GM23338 (cell line): ENCODE data around the gene PTPN12. TPM values are rescaled to one million over a fixed set of nuclear protein-coding genes. Genes with fewer than 3 reads are reported as not detected.

Experiments
- ATAC-seq: fragments of 200-7000 bp; cut with Tn5 transposase; 3 replicates; pipeline ENCODE4 v1.9.1; 2020
- DNase-seq: peaks from one replicate; pipeline ENCODE4 v3.0.0-alpha.2; 2015; ENCODE audit warnings: low spot score
- H2AFZ ChIP-seq: fragments of 200-600 bp; sonication (generic); 2 replicates; pipeline ENCODE4 v1.8.0; 2016; ENCODE audit warnings: antibody characterized with exemption, mild to moderate bottlenecking, moderate library complexity
- H3F3A ChIP-seq: fragments of 200-600 bp; sonication (generic); replicated peaks from 2 replicates; pipeline ENCODE4 v1.8.0; 2017; ENCODE audit warnings: antibody characterized with exemption, mixed run types, low read depth
- H3K27ac ChIP-seq: fragments of 200-600 bp; sonication (generic); 2 replicates; pipeline ENCODE4 v1.6.1; 2016; ENCODE audit warnings: low read depth
- H3K27me3 ChIP-seq: fragments of 200-600 bp; sonication (generic); 2 replicates; pipeline ENCODE4 v1.8.0; 2016; ENCODE audit warnings: mild to moderate bottlenecking, mixed run types, moderate library complexity; ENCODE audit not compliant: insufficient read depth
- H3K36me3 ChIP-seq: fragments of 200-600 bp; sonication (generic); 2 replicates; pipeline ENCODE4 v1.8.0; 2016; ENCODE audit warnings: mild to moderate bottlenecking; ENCODE audit not compliant: insufficient read depth
- H3K4me1 ChIP-seq: fragments of 200-600 bp; sonication (generic); 2 replicates; pipeline ENCODE4 v1.8.0; 2016; ENCODE audit warnings: mild to moderate bottlenecking, moderate library complexity; ENCODE audit not compliant: insufficient read depth
- H3K4me2 ChIP-seq: fragments of 200-600 bp; sonication (generic); 2 replicates; pipeline ENCODE4 v1.7.1; 2017; ENCODE audit warnings: mixed run types
- H3K4me3 ChIP-seq: fragments of 200-600 bp; sonication (generic); 2 replicates; pipeline ENCODE4 v1.6.1; 2016; ENCODE audit warnings: mixed run types
- H3K79me2 ChIP-seq: fragments of 200-600 bp; sonication (generic); replicated peaks from 2 replicates; pipeline ENCODE4 v1.8.0; 2017; ENCODE audit warnings: mild to moderate bottlenecking; ENCODE audit not compliant: insufficient read depth
- H3K9me2 ChIP-seq: fragments of 200-600 bp; sonication (generic); 2 replicates; pipeline ENCODE4 v1.8.0; 2017; ENCODE audit not compliant: insufficient read depth
- H4K20me1 ChIP-seq: fragments of 200-600 bp; sonication (generic); replicated peaks from 2 replicates; pipeline ENCODE4 v1.8.0; 2017; ENCODE audit warnings: mild to moderate bottlenecking; ENCODE audit not compliant: insufficient read depth
- H3K27ac Mint-ChIP-seq: 2 replicates; pipeline ENCODE4 v1.8.0; 2020; ENCODE audit warnings: inconsistent platforms, mild to moderate bottlenecking, moderate library complexity, mixed read lengths
- H3K27me3 Mint-ChIP-seq: 3 replicates; pipeline ENCODE4 v1.8.0; 2022; ENCODE audit warnings: low read depth, mild to moderate bottlenecking, moderate library complexity, mixed read lengths, inconsistent platforms; ENCODE audit not compliant: insufficient read depth, poor library complexity
- H3K36me3 Mint-ChIP-seq: 3 replicates; pipeline ENCODE4 v1.8.0; 2021; ENCODE audit warnings: low read depth, mild to moderate bottlenecking, inconsistent platforms, moderate library complexity, mixed read lengths
- H3K4me1 Mint-ChIP-seq: 3 replicates; pipeline ENCODE4 v1.8.0; 2020; ENCODE audit warnings: mild to moderate bottlenecking, inconsistent platforms, mixed read lengths
- H3K4me3 Mint-ChIP-seq: 3 replicates; pipeline ENCODE4 v1.8.0; 2021; ENCODE audit warnings: moderate library complexity, mild to moderate bottlenecking, inconsistent platforms, mixed read lengths
- H3K9me3 Mint-ChIP-seq: 3 replicates; pipeline ENCODE4 v1.8.0; 2020; ENCODE audit warnings: moderate library complexity, mild to moderate bottlenecking, inconsistent platforms, mixed read lengths
- EZH2 ChIP-seq: fragments of 200-600 bp; sonication (generic); IDR thresholded peaks from one replicate; pipeline ENCODE4 v1.8.0; 2017; ENCODE audit warnings: antibody characterized with exemption, mild to moderate bottlenecking, low read depth; ENCODE audit not compliant: unreplicated experiment
- EZH2phosphoT487 ChIP-seq: fragments of 200-600 bp; sonication (generic); IDR thresholded peaks from one replicate; pipeline ENCODE4 v1.8.1; 2018; ENCODE audit warnings: antibody characterized with exemption; ENCODE audit not compliant: unreplicated experiment
- POLR2AphosphoS5 ChIP-seq: IDR thresholded peaks from 2 replicates; pipeline ENCODE4 v1.6.1; 2016; ENCODE audit warnings: antibody characterized with exemption, low read depth
- STAT1 ChIP-seq: IDR thresholded peaks from one replicate; pipeline ENCODE4 v1.6.1; 2016; ENCODE audit warnings: antibody characterized with exemption; ENCODE audit not compliant: unreplicated experiment
- ZNF114 ChIP-seq: fragments of 250-450 bp; sonication (Bioruptor Pico); IDR thresholded peaks from 2 replicates; pipeline ENCODE4 v1.5.0; 2020; ENCODE audit warnings: mild to moderate bottlenecking, moderate library complexity
- ZNF462 ChIP-seq: fragments of 250-450 bp; sonication (Bioruptor Pico); IDR thresholded peaks from 2 replicates; pipeline ENCODE4 v1.5.0; 2020; ENCODE audit warnings: mild to moderate bottlenecking, moderate library complexity
- polyA plus RNA-seq: library from polyadenylated mRNA; unstranded; fragments of >200 nt; fragmentation: Nextera tagmentation; extraction: Ambion mirVana; gene quantifications from 2 replicates; pipeline ENCODE4 v1.2.1, GENCODE V29; 2016
- total RNA-seq: library from RNA; depleted of rRNA; stranded (reverse); fragments of >200 nt; shearing (Covaris generic); gene quantifications from 2 replicates; pipeline ENCODE4 v1.2.3, GENCODE V29; 2014
- TF ChIP-seq, protein P1 (sequence below), 2 experiments: fragments of 200-600 bp in 1 of 2; sonication (generic) in 1 of 2; conservative IDR thresholded peaks; 2 replicates each; pipeline versions ENCODE4 v1.5.1 to v1.6.1; 2016 to 2017; ENCODE audit warnings: antibody characterized with exemption in 2 of 2, low read depth in 2 of 2, mild to moderate bottlenecking in 2 of 2, moderate library complexity in 1 of 2
- TF ChIP-seq, protein P2 (sequence below): IDR thresholded peaks from one replicate; pipeline ENCODE4 v1.6.1; 2018; ENCODE audit warnings: antibody characterized with exemption; ENCODE audit not compliant: unreplicated experiment

PTPN12 gene
- total and polyA plus RNA-seq, 2 experiments from 2014 or later, result 58.8 to 187 TPM

- TF ChIP-seq, protein P1, sequence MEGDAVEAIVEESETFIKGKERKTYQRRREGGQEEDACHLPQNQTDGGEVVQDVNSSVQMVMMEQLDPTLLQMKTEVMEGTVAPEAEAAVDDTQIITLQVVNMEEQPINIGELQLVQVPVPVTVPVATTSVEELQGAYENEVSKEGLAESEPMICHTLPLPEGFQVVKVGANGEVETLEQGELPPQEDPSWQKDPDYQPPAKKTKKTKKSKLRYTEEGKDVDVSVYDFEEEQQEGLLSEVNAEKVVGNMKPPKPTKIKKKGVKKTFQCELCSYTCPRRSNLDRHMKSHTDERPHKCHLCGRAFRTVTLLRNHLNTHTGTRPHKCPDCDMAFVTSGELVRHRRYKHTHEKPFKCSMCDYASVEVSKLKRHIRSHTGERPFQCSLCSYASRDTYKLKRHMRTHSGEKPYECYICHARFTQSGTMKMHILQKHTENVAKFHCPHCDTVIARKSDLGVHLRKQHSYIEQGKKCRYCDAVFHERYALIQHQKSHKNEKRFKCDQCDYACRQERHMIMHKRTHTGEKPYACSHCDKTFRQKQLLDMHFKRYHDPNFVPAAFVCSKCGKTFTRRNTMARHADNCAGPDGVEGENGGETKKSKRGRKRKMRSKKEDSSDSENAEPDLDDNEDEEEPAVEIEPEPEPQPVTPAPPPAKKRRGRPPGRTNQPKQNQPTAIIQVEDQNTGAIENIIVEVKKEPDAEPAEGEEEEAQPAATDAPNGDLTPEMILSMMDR (conservative IDR thresholded peaks at IDR 0.05; ENCODE audit: low read depth in 2 of 2), result no peak
- TF ChIP-seq ZNF462 (CRISPR knock-in tag), result no peak
- TF ChIP-seq POLR2AphosphoS5, result no peak
- no peak for TF ChIP-seq EZH2phosphoT487
- no peak for TF ChIP-seq STAT1
- no peak for TF ChIP-seq ZNF114
- no peak for TF ChIP-seq EZH2
Measured at GRCh38 chr7:77524731-77525130, 12.4 kb upstream of the PTPN12 start (continued).

DNA sequence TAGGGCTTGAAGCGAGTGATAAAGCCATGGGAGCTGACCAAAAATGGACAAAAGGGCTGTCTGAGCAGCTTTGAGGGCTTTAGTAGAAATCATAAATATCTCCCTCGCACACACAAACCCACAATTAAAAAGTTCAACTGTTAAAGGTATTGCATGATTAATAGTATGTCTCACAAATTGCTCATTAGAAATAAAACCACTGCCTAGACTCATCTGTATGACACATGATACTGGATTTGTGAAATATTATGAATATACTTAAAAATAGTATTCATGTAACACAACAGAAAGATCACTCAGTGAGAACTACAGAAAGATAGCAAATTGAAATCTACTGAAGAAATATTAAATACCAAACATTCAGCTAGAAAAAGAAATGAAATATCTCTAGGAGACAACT, 11.9 kb upstream of the PTPN12 start:
- no peak overlapping the region for H3K4me3 Mint-ChIP-seq
- H3K36me3 ChIP-seq, result no peaks in the 10 kb centered on the region
- H3K27ac Mint-ChIP-seq, result no peak overlapping the region
- no peak overlapping the region for H3K27ac ChIP-seq
- no peaks in the 10 kb centered on the region for H3K79me2 ChIP-seq
- H3K27me3 Mint-ChIP-seq, result peaks cover 2% of the 10 kb centered on the region
- no peak overlapping the region for H3K4me2 ChIP-seq
- no peaks in the 10 kb centered on the region for H3K36me3 Mint-ChIP-seq
- no peak for DNase-seq
- H3K4me3 ChIP-seq, result no peak overlapping the region
- H4K20me1 ChIP-seq, result no peaks in the 10 kb centered on the region
- ATAC-seq, result no peak
- no peaks in the 10 kb centered on the region for H3F3A ChIP-seq
- no peak overlapping the region for H2AFZ ChIP-seq
- no peaks in the 10 kb centered on the region for H3K27me3 ChIP-seq
- no peaks in the 10 kb centered on the region; the same call in 2 of the 3 replicates for H3K9me3 Mint-ChIP-seq
- no peaks in the 10 kb centered on the region for H3K4me1 Mint-ChIP-seq
- H3K9me2 ChIP-seq, result peaks cover 3% of the 10 kb centered on the region; the same call in 1 of the 2 replicates
- H3K4me1 ChIP-seq, result no peaks in the 10 kb centered on the region
- no peak for TF ChIP-seq POLR2AphosphoS5
- TF ChIP-seq, protein P2, sequence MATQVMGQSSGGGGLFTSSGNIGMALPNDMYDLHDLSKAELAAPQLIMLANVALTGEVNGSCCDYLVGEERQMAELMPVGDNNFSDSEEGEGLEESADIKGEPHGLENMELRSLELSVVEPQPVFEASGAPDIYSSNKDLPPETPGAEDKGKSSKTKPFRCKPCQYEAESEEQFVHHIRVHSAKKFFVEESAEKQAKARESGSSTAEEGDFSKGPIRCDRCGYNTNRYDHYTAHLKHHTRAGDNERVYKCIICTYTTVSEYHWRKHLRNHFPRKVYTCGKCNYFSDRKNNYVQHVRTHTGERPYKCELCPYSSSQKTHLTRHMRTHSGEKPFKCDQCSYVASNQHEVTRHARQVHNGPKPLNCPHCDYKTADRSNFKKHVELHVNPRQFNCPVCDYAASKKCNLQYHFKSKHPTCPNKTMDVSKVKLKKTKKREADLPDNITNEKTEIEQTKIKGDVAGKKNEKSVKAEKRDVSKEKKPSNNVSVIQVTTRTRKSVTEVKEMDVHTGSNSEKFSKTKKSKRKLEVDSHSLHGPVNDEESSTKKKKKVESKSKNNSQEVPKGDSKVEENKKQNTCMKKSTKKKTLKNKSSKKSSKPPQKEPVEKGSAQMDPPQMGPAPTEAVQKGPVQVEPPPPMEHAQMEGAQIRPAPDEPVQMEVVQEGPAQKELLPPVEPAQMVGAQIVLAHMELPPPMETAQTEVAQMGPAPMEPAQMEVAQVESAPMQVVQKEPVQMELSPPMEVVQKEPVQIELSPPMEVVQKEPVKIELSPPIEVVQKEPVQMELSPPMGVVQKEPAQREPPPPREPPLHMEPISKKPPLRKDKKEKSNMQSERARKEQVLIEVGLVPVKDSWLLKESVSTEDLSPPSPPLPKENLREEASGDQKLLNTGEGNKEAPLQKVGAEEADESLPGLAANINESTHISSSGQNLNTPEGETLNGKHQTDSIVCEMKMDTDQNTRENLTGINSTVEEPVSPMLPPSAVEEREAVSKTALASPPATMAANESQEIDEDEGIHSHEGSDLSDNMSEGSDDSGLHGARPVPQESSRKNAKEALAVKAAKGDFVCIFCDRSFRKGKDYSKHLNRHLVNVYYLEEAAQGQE, result no peak
